GM18519 (cell line): ENCODE data around the gene WNT5A.

Experiments
- ATAC-seq: cut with Tn5 transposase; IDR thresholded peaks from one replicate; pipeline ENCODE4 v1.9.1; 2021; ENCODE audit warnings: mild to moderate bottlenecking, moderate library complexity; ENCODE audit not compliant: unreplicated experiment, low FRiP score

WNT5A gene

GRCh38 chr3:55482496-55483195 lies 4.5 kb downstream of the WNT5A start:
- no peak for ATAC-seq

GRCh38 chr3:55481744-55482495 lies 5.2 kb downstream of the WNT5A start:
- ATAC-seq = no peak

DNA sequence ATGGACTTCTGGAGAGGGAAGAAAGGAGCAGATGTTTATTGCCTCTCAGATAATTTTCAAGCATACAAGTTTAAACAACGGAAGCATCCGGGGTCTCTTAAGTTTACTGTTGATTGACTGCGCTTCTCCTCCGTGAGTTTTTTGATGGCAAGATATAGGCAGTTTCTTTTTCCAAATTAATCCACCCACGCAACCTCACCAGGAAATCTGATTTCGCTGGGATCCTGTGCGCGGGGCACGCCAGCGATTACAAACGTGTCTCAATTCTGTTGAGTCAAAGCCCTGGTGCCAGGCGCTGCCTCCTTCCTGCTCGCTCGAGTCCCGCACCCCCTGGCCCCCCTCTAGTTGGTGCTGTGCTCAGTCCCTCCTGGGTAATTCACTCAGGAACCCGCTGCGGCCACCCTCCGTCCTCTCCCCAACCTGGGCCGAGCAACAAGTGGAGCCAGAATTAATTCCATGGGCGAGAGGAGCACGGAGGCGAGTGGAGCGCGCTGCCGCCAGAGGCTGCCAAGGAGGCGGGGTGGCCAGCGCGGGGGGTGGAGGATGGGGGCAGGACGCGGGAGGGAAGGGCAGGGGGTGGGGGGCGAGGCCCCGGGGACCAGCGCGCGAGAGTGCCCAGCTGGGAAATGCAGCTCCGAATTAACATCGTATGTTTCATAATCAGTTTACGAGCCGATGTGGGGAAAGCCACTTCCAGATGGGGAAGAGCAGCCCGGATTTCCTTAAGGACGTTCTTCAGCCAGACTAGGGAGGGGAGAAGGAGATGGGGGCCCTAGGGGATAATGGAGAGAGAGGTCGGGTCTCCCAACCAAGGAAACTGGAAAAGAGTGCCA lies 6.0 kb downstream of the WNT5A start:
- no peak for ATAC-seq

GRCh38 chr3:55477306-55478303 lies 9.5 kb downstream of the WNT5A start:
- no peak for ATAC-seq

GRCh38 chr3:55476515-55476914 lies 10.6 kb downstream of the WNT5A start:
- ATAC-seq = no peak

GRCh38 chr3:55474213-55474632 lies 12.9 kb downstream of the WNT5A start:
- no peak for ATAC-seq

- no peak for ATAC-seq
Observed at GRCh38 chr3:55473788-55474187, 13.3 kb downstream of the WNT5A start.

DNA sequence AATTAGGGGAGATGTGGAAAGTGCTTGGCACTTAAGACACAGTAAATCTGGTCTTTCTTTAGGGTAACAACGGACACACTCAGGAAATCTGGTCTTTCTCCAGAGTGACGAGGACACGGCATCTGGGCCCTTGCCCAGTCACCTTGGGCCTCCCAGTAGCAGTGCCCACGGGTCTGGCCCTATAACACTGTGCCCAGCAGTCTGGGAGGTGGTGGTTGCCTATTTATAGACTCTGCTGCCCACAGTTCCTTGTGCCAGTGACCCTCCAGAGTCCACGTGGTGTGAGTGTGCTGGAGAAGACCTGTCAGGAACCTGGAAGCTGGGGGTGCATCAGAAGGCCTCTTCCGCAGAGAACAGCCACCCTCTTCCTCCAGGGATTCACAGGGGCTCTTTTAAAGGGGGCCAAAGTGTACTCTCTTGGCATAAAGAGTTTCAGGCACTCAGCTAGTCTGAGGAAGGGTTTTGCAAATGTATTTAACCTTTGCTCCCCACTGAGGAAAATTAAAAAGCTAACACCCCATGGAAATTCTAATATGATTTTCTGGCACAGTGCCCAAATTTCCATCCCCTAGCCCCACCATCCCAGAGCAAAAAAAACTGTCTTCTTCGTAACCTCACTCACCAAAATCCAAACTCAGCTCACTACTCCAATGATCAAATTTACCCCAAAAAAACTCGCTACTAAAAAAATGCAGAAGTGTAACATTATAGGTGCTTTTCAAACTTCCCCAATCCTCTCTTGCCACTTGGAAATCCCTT lies 15.4 kb downstream of the WNT5A start:
- no peak for ATAC-seq

DNA sequence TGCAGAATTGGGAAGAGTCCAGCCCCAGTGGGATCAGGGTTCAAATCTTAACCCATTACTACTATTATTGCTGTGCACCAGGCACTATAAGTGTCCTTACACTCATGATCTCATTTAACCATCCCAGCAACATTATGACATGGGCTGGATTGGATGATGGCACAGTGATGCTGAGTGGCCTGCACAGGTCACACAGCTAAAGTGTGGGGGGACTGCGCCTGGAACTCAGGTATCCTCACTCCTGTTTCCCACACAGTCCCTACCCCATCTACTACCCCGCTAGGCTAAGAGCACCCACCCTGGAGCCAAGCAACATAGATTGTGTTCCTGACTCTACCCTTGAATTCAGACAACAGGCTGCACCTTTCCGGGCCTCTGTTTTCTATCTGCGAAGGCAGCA lies 16.0 kb downstream of the WNT5A start:
- no peak for ATAC-seq

GRCh38 chr3:55469957-55470526 lies 17.1 kb downstream of the WNT5A start:
- ATAC-seq = no peak

GRCh38 chr3:55468251-55468650 lies 18.9 kb downstream of the WNT5A start:
- no peak for ATAC-seq

- no peak for ATAC-seq
Observed at GRCh38 chr3:55467099-55467498, 20.0 kb downstream of the WNT5A start.

DNA sequence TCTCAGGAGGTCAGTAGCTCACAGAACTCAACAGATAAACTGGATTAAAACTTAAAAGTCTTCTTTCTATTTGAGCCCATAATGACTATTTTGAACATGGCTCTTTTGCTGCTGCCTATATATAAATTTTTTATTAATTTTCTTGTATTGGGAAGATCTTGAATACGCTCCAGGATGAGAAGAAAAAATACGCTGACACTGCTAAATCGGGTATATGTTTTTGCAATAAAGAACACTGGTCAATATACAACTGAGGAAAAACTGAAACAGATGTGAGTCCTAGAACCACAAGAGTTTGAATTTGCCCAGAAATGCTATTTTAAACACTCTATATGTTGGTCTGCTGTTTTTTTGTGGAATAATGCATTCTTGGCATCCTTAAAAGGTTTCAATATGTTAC lies 20.6 kb downstream of the WNT5A start:
- ATAC-seq = no peak

DNA sequence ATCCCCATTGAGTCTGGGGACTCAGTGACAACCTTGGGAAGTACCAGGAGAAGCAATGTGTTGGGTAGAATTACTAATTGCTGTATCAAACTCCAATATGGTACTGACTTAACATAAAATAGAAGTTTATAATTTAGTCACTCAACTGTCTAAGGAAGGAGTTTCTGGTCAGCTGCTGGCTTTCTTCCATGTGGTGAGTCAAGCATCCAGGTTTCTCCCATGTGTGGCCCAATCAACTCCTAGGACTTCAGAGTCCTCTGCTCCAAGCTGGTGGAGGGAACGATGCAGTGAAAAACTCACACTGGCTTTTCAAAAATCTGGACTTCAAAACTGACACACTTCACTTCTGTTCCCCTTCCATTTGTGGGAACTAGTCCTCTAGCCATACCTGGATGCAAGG lies 25.2 kb downstream of the WNT5A start:
- ATAC-seq = no peak

DNA sequence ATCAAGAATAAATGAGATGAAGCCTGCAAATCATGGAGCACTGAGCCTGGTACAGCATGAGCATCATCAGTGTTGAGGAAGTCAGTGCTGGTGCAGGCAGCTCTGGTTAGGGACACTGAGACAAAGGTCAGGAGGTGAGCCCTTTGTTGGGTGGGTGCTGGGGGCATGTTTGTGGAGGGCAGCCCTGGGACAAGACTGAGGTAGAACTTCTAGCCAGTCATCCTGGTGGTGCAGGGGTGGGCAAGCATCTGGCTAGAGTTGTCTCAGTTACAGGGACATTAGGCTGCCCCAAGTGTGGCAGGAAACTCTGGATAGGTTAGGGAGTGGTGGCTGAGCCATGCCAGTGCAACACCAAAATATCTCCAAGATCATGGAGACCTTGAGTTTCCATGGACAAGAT lies 27.3 kb downstream of the WNT5A start:
- ATAC-seq = no peak

GRCh38 chr3:55458181-55458790 lies 28.8 kb downstream of the WNT5A start:
- no peak for ATAC-seq

GRCh38 chr3:55455915-55456314 lies 31.2 kb downstream of the WNT5A start:
- ATAC-seq = no peak

DNA sequence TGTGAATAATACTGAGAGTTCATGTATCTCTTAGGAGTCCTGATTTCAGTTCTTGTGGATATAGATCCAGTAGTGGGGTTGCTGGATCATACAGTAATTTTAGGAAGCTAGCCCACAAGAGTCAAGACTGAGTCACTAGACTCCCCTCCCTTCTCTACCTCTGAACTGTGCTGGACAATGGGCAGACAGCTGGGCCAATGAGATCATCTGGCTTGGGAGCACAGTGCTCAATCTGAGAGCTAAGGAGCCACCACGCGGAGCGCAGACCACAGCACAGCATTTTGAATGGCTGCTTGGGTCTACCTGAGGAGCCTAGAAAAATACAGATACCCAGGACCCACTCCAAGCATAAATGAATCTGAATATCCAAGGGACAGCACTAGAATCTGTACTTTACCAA lies 32.5 kb downstream of the WNT5A start:
- no peak for ATAC-seq
